Endothelial cell of umbilical vein (primary cell): ENCODE results near the gene USP33. TPM values are rescaled to one million over a fixed set of nuclear protein-coding genes. Genes with fewer than 3 reads are reported as not detected.

Experiments used
- BruUV-seq: library from RNA; stranded (reverse); fragments of 400-500 nt; replicated peaks from 2 replicates; lab custom pipeline; 2021; lab: Mats Ljungman, UMichigan
- CTCF ChIA-PET: fragments of 300-600, 350-600 bp; sonication (Branson Sonifier 250); formaldehyde crosslinking; loops from one replicate; lab custom pipeline; 2021; ENCODE audit warnings: antibody characterized with exemption, inconsistent platforms; lab: Charles Lee
- POLR2A ChIA-PET: fragments of 300-600, 350-600 bp; sonication (Branson Sonifier 250); formaldehyde crosslinking; loops from one replicate; lab custom pipeline; 2021; ENCODE audit warnings: antibody characterized with exemption, inconsistent platforms; lab: Charles Lee
- DNase-seq: peaks from one replicate; pipeline ENCODE4 v3.0.0-alpha.2; 2011; ENCODE audit warnings: low read depth, low spot score
- FAIRE-seq: peaks from 2 replicates; lab custom pipeline; 2011; peaks lifted over from hg19 to GRCh38; lab: Jason Lieb, UNC
- H2AFZ ChIP-seq: 2 replicates; pipeline ENCODE4 v1.6.0; 2012; ENCODE audit warnings: low read depth, low read length, control low read depth, inconsistent platforms
- H3K27ac ChIP-seq: 2 replicates; pipeline ENCODE4 v1.5.1; 2011; ENCODE audit warnings: low read depth, mild to moderate bottlenecking, control low read depth, low read length, moderate library complexity; ENCODE audit not compliant: insufficient read depth
- H3K27me3 ChIP-seq, 2 experiments: 2 replicates each; pipeline versions ENCODE4 v1.6.0 to v1.6.1; 2011; ENCODE audit warnings: low read length in 2 of 2, mixed read lengths in 1 of 2; ENCODE audit not compliant: control insufficient read depth in 2 of 2, insufficient read depth in 2 of 2
- H3K36me3 ChIP-seq, 2 experiments: 2 replicates in 1 of 2; 3 replicates in 1 of 2; pipeline ENCODE4 v1.5.1; 2011; ENCODE audit warnings: low read length in 2 of 2, mild to moderate bottlenecking in 1 of 2, moderate library complexity in 1 of 2; ENCODE audit not compliant: control insufficient read depth in 2 of 2, insufficient read depth in 2 of 2; ENCODE audit errors: extremely low read depth in 1 of 2
- H3K4me1 ChIP-seq: 3 replicates; pipeline ENCODE4 v1.5.1; 2011; ENCODE audit warnings: mild to moderate bottlenecking, low read length; ENCODE audit not compliant: control insufficient read depth, insufficient read depth; ENCODE audit errors: extremely low read depth
- H3K4me2 ChIP-seq: 2 replicates; pipeline ENCODE4 v1.6.1; 2011; ENCODE audit warnings: low read length, control low read depth, mixed read lengths; ENCODE audit not compliant: insufficient read depth
- H3K4me3 ChIP-seq, 3 experiments: fragments of 200-600 bp in 1 of 3; sonication (generic), shearing (Covaris generic) in 1 of 3; replicated peaks in 1 of 3; 2 replicates each; pipeline ENCODE4 v1.5.1; 2011 to 2016; ENCODE audit warnings: control low read depth in 3 of 3, low read length in 3 of 3, mild to moderate bottlenecking in 2 of 3, inconsistent platforms in 1 of 3, low read depth in 1 of 3, moderate library complexity in 1 of 3; ENCODE audit not compliant: insufficient read depth in 1 of 3
- H3K79me2 ChIP-seq: 2 replicates; pipeline ENCODE4 v1.6.0; 2012; ENCODE audit warnings: low read length, inconsistent platforms; ENCODE audit not compliant: control insufficient read depth, insufficient read depth
- H3K9ac ChIP-seq: replicated peaks from 2 replicates; pipeline ENCODE3; 2011; ENCODE audit warnings: low read length, control low read depth; ENCODE audit not compliant: insufficient read depth; ENCODE audit errors: extremely low read depth
- H3K9me1 ChIP-seq: replicated peaks from 3 replicates; pipeline ENCODE4 v1.6.0; 2011; ENCODE audit warnings: mild to moderate bottlenecking, low read length; ENCODE audit not compliant: control insufficient read depth, insufficient read depth; ENCODE audit errors: extremely low read depth
- H3K9me3 ChIP-seq: replicated peaks from 2 replicates; pipeline ENCODE4 v1.5.1; 2012; ENCODE audit warnings: low read length, inconsistent platforms; ENCODE audit not compliant: control insufficient read depth, insufficient read depth
- H4K20me1 ChIP-seq: replicated peaks from 2 replicates; pipeline ENCODE3; 2011; ENCODE audit warnings: mild to moderate bottlenecking, low read length; ENCODE audit not compliant: control insufficient read depth, insufficient read depth; ENCODE audit errors: extremely low read depth
- EZH2 ChIP-seq: IDR thresholded peaks from 2 replicates; pipeline ENCODE4 v1.6.1; 2012; ENCODE audit warnings: borderline replicate concordance, low read depth, mild to moderate bottlenecking, moderate library complexity, low read length, inconsistent platforms; ENCODE audit not compliant: severe bottlenecking
- FOS ChIP-seq: IDR thresholded peaks from 2 replicates; pipeline ENCODE4 v1.6.1; 2011; ENCODE audit warnings: mild to moderate bottlenecking, low read length, moderate library complexity, borderline replicate concordance; ENCODE audit not compliant: insufficient read depth
- GATA2 ChIP-seq: IDR thresholded peaks from 2 replicates; pipeline ENCODE4 v1.7.0; 2011; ENCODE audit warnings: low read depth, mild to moderate bottlenecking, moderate library complexity, mixed read lengths, low read length; ENCODE audit not compliant: insufficient read length, insufficient read depth
- JUN ChIP-seq: IDR thresholded peaks from 2 replicates; pipeline ENCODE4 v1.6.1; 2011; ENCODE audit warnings: borderline replicate concordance, low read depth; ENCODE audit not compliant: insufficient read length, insufficient read depth
- MAX ChIP-seq: IDR thresholded peaks from 2 replicates; pipeline ENCODE4 v1.6.1; 2011; ENCODE audit not compliant: insufficient read depth, insufficient read length
- MYC ChIP-seq: IDR thresholded peaks from one replicate; pipeline ENCODE4 v1.6.1; 2011; ENCODE audit warnings: mild to moderate bottlenecking, low read depth, low read length
- POLR2A ChIP-seq: IDR thresholded peaks from 2 replicates; pipeline ENCODE4 v1.6.1; 2012; ENCODE audit warnings: low read depth, mild to moderate bottlenecking, control low read depth, low read length
- POLR2AphosphoS5 ChIP-seq: IDR thresholded peaks from 2 replicates; pipeline ENCODE4 v1.6.1; 2012; ENCODE audit warnings: low read depth, mild to moderate bottlenecking, control low read depth, low read length, moderate library complexity; ENCODE audit not compliant: insufficient read depth
- dilution Hi-C: fragments of 300-500 bp; cut with MboI; formaldehyde crosslinking; loops from one replicate; pipeline ENCODE4 v1.15.0; 2019; ENCODE audit warnings: low sequenced_read_pairs; ENCODE audit not compliant: extremely low pct_ligation_motif_present
- intact Hi-C: fragments of 100-400 bp; cut with micrococcal nuclease; formaldehyde crosslinking; loops from one replicate; pipeline ENCODE4 v1.10.0; 2022
- polyA plus RNA-seq, 4 experiments: library from polyadenylated mRNA; depleted of rRNA in 3 of 4; stranded (reverse) in 3 of 4; unstranded in 1 of 4; fragments of >200 nt; gene quantifications; 2 replicates each; pipeline versions ENCODE4 v1.2.1 to v1.2.3, GENCODE V29; 2011 to 2012; ENCODE audit warnings: missing spikeins in 1 of 4
- total RNA-seq: library from RNA; stranded (reverse); gene quantifications from 2 replicates; pipeline ENCODE4 v1.2.3, GENCODE V29; 2021
- TF ChIP-seq, protein P1 (sequence below), 2 donors: IDR thresholded peaks; 1 replicate in 1 of 2; 2 replicates in 1 of 2; pipeline ENCODE4 v1.5.1; 2011; ENCODE audit warnings: low read length in 2 of 2, mild to moderate bottlenecking in 2 of 2, moderate library complexity in 2 of 2, control low read depth in 1 of 2, inconsistent platforms in 1 of 2, low read depth in 1 of 2; ENCODE audit not compliant: insufficient read depth in 1 of 2; ENCODE audit errors: extremely low read depth in 1 of 2

USP33 gene
- total and polyA plus RNA-seq, 2 donors (not counting 3 experiments of a cell fraction or from before 2014, with no cell fraction given): 22.5 to 46.4 TPM

GRCh38 chr1:77688939-77689338, 70.7 kb downstream of the USP33 start:
- Histone ChIP-seq H3K36me3 (no peaks in the 10 kb centered on the region), H2AFZ (no peak overlapping the region), H3K27ac (no peak overlapping the region), H3K4me1 (peaks cover 5% of the 10 kb centered on the region), H3K27me3 (no peaks in the 10 kb centered on the region), H3K9ac (no peak overlapping the region), H3K9me1 (no peaks in the 10 kb centered on the region), H3K4me3 (no peak overlapping the region), H3K79me2 (no peaks in the 10 kb centered on the region), H4K20me1 (no peaks in the 10 kb centered on the region), H3K4me2 (no peak overlapping the region), H3K9me3 (no peaks in the 10 kb centered on the region)
- BruUV-seq: no TSS peak
- ChIA-PET CTCF (interaction anchor here (0.7 to 0.9 kb wide), 2 partner anchors 20 to 180 kb away, joined by 3 read pairs; no protein-coding TSS in a partner anchor), POLR2A (no interaction called here)
- FAIRE-seq: no peak
- no peak for DNase-seq
- TF ChIP-seq, protein P1, sequence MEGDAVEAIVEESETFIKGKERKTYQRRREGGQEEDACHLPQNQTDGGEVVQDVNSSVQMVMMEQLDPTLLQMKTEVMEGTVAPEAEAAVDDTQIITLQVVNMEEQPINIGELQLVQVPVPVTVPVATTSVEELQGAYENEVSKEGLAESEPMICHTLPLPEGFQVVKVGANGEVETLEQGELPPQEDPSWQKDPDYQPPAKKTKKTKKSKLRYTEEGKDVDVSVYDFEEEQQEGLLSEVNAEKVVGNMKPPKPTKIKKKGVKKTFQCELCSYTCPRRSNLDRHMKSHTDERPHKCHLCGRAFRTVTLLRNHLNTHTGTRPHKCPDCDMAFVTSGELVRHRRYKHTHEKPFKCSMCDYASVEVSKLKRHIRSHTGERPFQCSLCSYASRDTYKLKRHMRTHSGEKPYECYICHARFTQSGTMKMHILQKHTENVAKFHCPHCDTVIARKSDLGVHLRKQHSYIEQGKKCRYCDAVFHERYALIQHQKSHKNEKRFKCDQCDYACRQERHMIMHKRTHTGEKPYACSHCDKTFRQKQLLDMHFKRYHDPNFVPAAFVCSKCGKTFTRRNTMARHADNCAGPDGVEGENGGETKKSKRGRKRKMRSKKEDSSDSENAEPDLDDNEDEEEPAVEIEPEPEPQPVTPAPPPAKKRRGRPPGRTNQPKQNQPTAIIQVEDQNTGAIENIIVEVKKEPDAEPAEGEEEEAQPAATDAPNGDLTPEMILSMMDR (IDR thresholded peaks at IDR 0.05; ENCODE audit: extremely low read depth in 1 of 2, insufficient read depth in 1 of 2, low read depth in 1 of 2, low read length in 2 of 2): no peak
- no peak for TF ChIP-seq JUN
- TF ChIP-seq GATA2: no peak
- TF ChIP-seq MYC: no peak
- TF ChIP-seq EZH2: no peak
- TF ChIP-seq MAX: no peak
- no peak for TF ChIP-seq POLR2A
- no peak for TF ChIP-seq FOS
- no peak for TF ChIP-seq POLR2AphosphoS5
- dilution Hi-C loops (no loop called here), intact Hi-C loops (loop anchor here (10.0 kb wide), 2 partner anchors 264 to 404 kb away; partner anchors contain the start of gene AK5)
